ENCODE measurements around the gene SRPX.

SRPX gene, protein sequence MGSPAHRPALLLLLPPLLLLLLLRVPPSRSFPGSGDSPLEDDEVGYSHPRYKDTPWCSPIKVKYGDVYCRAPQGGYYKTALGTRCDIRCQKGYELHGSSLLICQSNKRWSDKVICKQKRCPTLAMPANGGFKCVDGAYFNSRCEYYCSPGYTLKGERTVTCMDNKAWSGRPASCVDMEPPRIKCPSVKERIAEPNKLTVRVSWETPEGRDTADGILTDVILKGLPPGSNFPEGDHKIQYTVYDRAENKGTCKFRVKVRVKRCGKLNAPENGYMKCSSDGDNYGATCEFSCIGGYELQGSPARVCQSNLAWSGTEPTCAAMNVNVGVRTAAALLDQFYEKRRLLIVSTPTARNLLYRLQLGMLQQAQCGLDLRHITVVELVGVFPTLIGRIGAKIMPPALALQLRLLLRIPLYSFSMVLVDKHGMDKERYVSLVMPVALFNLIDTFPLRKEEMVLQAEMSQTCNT

GRCh38 chrX:38220415-38221390, at the start of gene SRPX:
TSS of gene SRPX (minus strand) at chrX:38220871. CDS start at chrX:38220792, 79 bp downstream.
- no peaks in the 10 kb centered on the region for H3K9me3 ChIP-seq (replicated peaks; ENCODE audit: insufficient read depth, low read length)
- no peaks in the 10 kb centered on the region for H3K27me3 ChIP-seq (replicated peaks; ENCODE audit: insufficient read depth, low read length)
- no peaks in the 10 kb centered on the region for H3K79me2 ChIP-seq (ENCODE audit: low read length)
- no peaks in the 10 kb centered on the region for H3K4me1 ChIP-seq (ENCODE audit: low read length)
- DNase-seq: no peak
- peak within 1 kb of the TSS; percentile 63 for H2AFZ ChIP-seq (ENCODE audit: low read length)
- no peak for TF ChIP-seq EZH2 (optimal IDR thresholded peaks at IDR 0.05; ENCODE audit: low read depth, low read length)
- no peak for TF ChIP-seq EZH2phosphoT487 (IDR thresholded peaks at IDR 0.05; ENCODE audit: low read length)
- no peak for TF ChIP-seq CTCF (IDR thresholded peaks at IDR 0.05; ENCODE audit: low read length)
- H3F3A ChIP-seq (ENCODE audit: insufficient read depth, low read length): no peaks in the 10 kb centered on the region
- H3K4me2 ChIP-seq (ENCODE audit: low read depth, low read length): peak within 1 kb of the TSS; percentile 82
- no peak within 1 kb of the TSS; the same call in 1 of the 2 replicates for H3K9ac ChIP-seq (ENCODE audit: low read length)
- peak within 1 kb of the TSS; percentile 55 for H3K4me3 ChIP-seq (ENCODE audit: low read length)
- no peak within 1 kb of the TSS for H3K27ac ChIP-seq (ENCODE audit: low read length)
- no peaks in the 10 kb centered on the region for H3K36me3 ChIP-seq (replicated peaks; ENCODE audit: insufficient read depth, low read length)
- H3K9me2 ChIP-seq (replicated peaks; ENCODE audit: insufficient read depth, low read length): no peaks in the 10 kb centered on the region
- H4K20me1 ChIP-seq (ENCODE audit: insufficient read depth, low read length): no peaks in the 10 kb centered on the region

DNA sequence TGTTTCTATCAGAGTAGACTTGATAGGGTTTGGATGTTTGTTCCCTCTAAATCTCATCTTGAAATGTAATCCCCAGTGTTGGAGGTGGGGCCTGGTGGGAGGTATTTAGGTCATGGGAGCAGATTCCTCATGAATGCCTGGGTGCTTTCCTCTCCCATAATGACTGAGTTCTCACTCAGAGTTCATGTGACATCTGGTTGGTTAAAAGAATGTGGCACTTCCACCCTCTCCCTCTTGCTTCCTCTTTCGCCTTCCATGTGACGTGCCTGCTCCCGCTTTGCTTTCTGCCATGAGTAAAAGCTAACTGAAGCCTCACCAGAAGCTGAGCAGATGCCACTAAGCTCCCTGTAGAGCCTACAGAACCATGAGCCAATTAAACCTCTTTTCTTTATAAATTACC, 47.3 kb upstream of the SRPX start:
- no peaks in the 10 kb centered on the region for H3K27me3 ChIP-seq (replicated peaks; ENCODE audit: insufficient read depth, low read length)
- H3K9ac ChIP-seq (ENCODE audit: low read length): no peak overlapping the region
- H3K4me2 ChIP-seq (ENCODE audit: low read depth, low read length): no peak overlapping the region
- no peaks in the 10 kb centered on the region for H3K79me2 ChIP-seq (ENCODE audit: low read length)
- peaks cover 15% of the 10 kb centered on the region for H3K4me1 ChIP-seq (ENCODE audit: low read length)
- no peak overlapping the region for H3K4me3 ChIP-seq (ENCODE audit: low read length)
- DNase-seq: no peak
- no peaks in the 10 kb centered on the region for H3K9me2 ChIP-seq (replicated peaks; ENCODE audit: insufficient read depth, low read length)
- H3K9me3 ChIP-seq (replicated peaks; ENCODE audit: insufficient read depth, low read length): no peaks in the 10 kb centered on the region
- no peak overlapping the region for H2AFZ ChIP-seq (ENCODE audit: low read length)
- no peaks in the 10 kb centered on the region for H4K20me1 ChIP-seq (ENCODE audit: insufficient read depth, low read length)
- no peaks in the 10 kb centered on the region for H3F3A ChIP-seq (ENCODE audit: insufficient read depth, low read length)
- H3K27ac ChIP-seq (ENCODE audit: low read length): no peak overlapping the region
- TF ChIP-seq EZH2phosphoT487 (IDR thresholded peaks at IDR 0.05; ENCODE audit: low read length) (no peak), EZH2 (optimal IDR thresholded peaks at IDR 0.05; ENCODE audit: low read depth, low read length) (no peak), CTCF (IDR thresholded peaks at IDR 0.05; ENCODE audit: low read length) (no peak)
- H3K36me3 ChIP-seq (replicated peaks; ENCODE audit: insufficient read depth, low read length): no peaks in the 10 kb centered on the region

DNA sequence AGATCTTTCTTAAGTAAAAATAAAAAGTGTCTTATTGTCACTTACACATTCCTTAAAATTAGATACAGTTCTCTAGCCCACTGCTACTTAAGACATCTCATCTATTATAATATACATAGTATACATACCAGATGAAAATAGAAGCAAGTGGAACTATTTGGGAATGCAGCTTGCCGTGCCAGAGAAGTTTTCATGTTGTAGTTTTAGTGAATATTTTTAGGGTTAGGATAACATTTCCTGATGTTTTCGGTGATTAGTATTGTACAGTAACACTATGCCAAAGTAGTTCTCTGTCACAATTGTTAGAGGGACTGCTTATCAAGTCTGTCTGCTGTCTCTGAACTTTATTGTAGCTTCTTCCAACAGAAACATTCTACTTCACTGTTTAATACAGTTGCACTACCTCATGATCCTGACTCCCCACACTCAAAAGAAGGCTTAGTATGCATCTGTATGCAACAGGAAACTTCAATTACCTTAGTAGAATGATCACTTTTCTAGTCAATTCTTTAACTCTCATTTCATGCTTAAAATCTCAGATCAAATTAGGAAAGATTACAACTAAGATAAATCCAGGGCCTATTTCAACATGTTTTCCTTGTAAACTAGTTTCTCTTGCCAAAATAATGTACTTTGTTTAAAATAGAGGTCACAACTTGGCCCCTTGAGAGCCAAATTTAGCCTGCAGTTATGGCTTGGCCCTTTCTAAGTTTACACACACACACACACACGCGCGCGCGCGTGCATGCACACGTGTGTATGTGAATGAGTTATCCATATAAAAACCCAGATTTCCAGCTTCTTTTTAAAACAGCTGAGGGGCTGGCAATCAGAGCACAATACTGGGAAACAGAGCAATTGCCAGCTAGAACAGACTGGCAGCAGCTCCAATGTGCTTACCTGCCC, 42.3 kb upstream of the SRPX start:
- Histone ChIP-seq H4K20me1 (ENCODE audit: insufficient read depth, low read length) (no peaks in the 10 kb centered on the region), H3K4me3 (ENCODE audit: low read length) (no peak overlapping the region), H3K4me2 (ENCODE audit: low read depth, low read length) (no peak overlapping the region), H3K27me3 (replicated peaks; ENCODE audit: insufficient read depth, low read length) (no peaks in the 10 kb centered on the region), H3F3A (ENCODE audit: insufficient read depth, low read length) (no peaks in the 10 kb centered on the region), H3K9me3 (replicated peaks; ENCODE audit: insufficient read depth, low read length) (no peaks in the 10 kb centered on the region), H3K36me3 (replicated peaks; ENCODE audit: insufficient read depth, low read length) (no peaks in the 10 kb centered on the region), H2AFZ (ENCODE audit: low read length) (no peak overlapping the region), H3K79me2 (ENCODE audit: low read length) (no peaks in the 10 kb centered on the region), H3K27ac (ENCODE audit: low read length) (no peak overlapping the region), H3K4me1 (ENCODE audit: low read length) (no peaks in the 10 kb centered on the region), H3K9me2 (replicated peaks; ENCODE audit: insufficient read depth, low read length) (no peaks in the 10 kb centered on the region), H3K9ac (ENCODE audit: low read length) (no peak overlapping the region)
- no peak for DNase-seq
- TF ChIP-seq EZH2phosphoT487 (IDR thresholded peaks at IDR 0.05; ENCODE audit: low read length): no peak
- no peak for TF ChIP-seq EZH2 (optimal IDR thresholded peaks at IDR 0.05; ENCODE audit: low read depth, low read length)
- TF ChIP-seq CTCF (IDR thresholded peaks at IDR 0.05; ENCODE audit: low read length): no peak
